HG02938 (cell line): ENCODE data around the gene BRMS1L.
"Not testable (repeated sequence)": the region's sequence is repeated elsewhere in the genome, so short reads cannot be mapped to it uniquely, and the experiment has no call there.

Source experiments
- ATAC-seq: cut with Tn5 transposase; IDR thresholded peaks from one replicate; pipeline ENCODE4 v1.9.1; 2021; ENCODE audit warnings: mild to moderate bottlenecking, moderate library complexity; ENCODE audit not compliant: unreplicated experiment

The BRMS1L gene

GRCh38 chr14:35821564-35822411, 4.3 kb upstream of the BRMS1L start:
- no peak for ATAC-seq

GRCh38 chr14:35822501-35822900, 3.6 kb upstream of the BRMS1L start:
- ATAC-seq: no peak

- not testable (repeated sequence) for ATAC-seq
Observed at GRCh38 chr14:35824446-35825165, 1.5 kb upstream of the BRMS1L start.

- no peak for ATAC-seq
Observed at GRCh38 chr14:35825968-35826217, 245 bp upstream of the BRMS1L start.

GRCh38 chr14:35826952-35827416, 846 bp downstream of the BRMS1L start:
- no peak for ATAC-seq

- no peak for ATAC-seq
Observed at GRCh38 chr14:35827678-35828472, 1.7 kb downstream of the BRMS1L start.

- ATAC-seq: no peak
Observed at GRCh38 chr14:35829449-35829848, 3.3 kb downstream of the BRMS1L start.

GRCh38 chr14:35835208-35835982, 9.3 kb downstream of the BRMS1L start:
- ATAC-seq: no peak

- ATAC-seq: not testable (repeated sequence)
Observed at GRCh38 chr14:35841704-35842103, 15.6 kb downstream of the BRMS1L start.

- ATAC-seq: not testable (repeated sequence)
Observed at GRCh38 chr14:35842245-35842644, 16.1 kb downstream of the BRMS1L start.

- no peak for ATAC-seq
Observed at GRCh38 chr14:35844494-35844893, 18.4 kb downstream of the BRMS1L start.

- ATAC-seq: no peak
Observed at GRCh38 chr14:35847636-35848035, 21.5 kb downstream of the BRMS1L start.

GRCh38 chr14:35849122-35849521, 23.0 kb downstream of the BRMS1L start:
- no peak for ATAC-seq

GRCh38 chr14:35851823-35852222, 25.7 kb downstream of the BRMS1L start:
- ATAC-seq: no peak

GRCh38 chr14:35853225-35853624, 27.1 kb downstream of the BRMS1L start:
- ATAC-seq: no peak

GRCh38 chr14:35854696-35855270, 28.6 kb downstream of the BRMS1L start:
- ATAC-seq: no peak

GRCh38 chr14:35855876-35856481, 29.8 kb downstream of the BRMS1L start:
- ATAC-seq: peak; percentile 100

- ATAC-seq: no peak
Observed at GRCh38 chr14:35858521-35859209, 32.5 kb downstream of the BRMS1L start.

GRCh38 chr14:35861204-35861868, 35.2 kb downstream of the BRMS1L start:
- peak; percentile 77 for ATAC-seq
